HG03108 (cell line): Measurements from ENCODE around the gene MOV10L1.
"Not testable (repeated sequence)": the region's sequence is repeated elsewhere in the genome, so short reads cannot be mapped to it uniquely, and the experiment has no call there.

ENCODE experiments used
- ATAC-seq: cut with Tn5 transposase; IDR thresholded peaks from one replicate; pipeline ENCODE4 v1.9.1; 2021; ENCODE audit warnings: moderate library complexity; ENCODE audit not compliant: unreplicated experiment

Gene MOV10L1

GRCh38 chr22:50199829-50200460 is 110.1 kb downstream of the MOV10L1 start:
- ATAC-seq = no peak

GRCh38 chr22:50200461-50201190 is 110.8 kb downstream of the MOV10L1 start, which contains the start of gene SELENOO:
Gene SELENOO, plus strand, starts transcription at chr22:50201011. Its CDS starts 26 bp downstream, at chr22:50201037.
- ATAC-seq = peak; percentile 63

DNA sequence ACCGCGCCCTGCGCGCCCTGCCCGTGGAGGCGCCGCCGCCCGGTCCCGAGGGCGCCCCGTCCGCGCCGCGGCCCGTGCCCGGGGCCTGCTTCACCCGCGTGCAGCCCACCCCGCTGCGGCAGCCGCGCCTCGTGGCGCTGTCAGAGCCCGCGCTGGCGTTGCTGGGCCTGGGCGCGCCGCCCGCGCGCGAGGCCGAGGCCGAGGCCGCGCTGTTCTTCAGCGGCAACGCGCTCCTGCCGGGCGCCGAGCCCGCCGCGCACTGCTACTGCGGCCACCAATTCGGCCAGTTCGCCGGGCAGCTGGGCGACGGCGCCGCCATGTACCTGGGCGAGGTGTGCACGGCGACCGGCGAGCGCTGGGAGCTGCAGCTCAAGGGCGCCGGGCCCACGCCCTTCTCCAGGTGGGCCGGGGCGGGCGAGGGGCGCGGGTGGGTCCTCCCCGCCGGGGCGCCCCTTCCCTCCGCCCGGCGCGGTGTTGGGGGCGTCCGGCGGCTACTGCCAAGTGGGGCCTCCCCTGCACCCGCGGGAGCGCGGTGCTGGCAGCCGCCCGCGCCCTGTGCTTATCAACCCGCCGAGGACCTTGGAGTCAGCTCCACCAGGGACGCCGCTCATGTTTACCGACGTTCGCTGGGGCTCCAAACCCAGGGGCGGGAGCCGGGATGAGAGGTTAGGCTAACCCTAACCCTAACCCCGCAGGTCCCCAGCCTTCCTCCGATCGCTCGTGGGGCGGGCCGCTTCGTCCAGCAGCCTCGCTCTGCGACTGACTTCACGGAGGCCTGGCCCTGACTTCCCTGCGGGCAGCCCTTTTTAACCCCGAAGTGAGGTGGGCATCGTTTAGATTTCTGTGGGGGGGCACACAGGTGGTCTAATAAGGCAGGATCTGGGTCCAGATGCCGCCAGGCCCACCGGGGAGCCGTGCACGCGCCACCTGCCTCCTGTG is 111.7 kb downstream of the MOV10L1 start:
- peak; percentile 7 for ATAC-seq

DNA sequence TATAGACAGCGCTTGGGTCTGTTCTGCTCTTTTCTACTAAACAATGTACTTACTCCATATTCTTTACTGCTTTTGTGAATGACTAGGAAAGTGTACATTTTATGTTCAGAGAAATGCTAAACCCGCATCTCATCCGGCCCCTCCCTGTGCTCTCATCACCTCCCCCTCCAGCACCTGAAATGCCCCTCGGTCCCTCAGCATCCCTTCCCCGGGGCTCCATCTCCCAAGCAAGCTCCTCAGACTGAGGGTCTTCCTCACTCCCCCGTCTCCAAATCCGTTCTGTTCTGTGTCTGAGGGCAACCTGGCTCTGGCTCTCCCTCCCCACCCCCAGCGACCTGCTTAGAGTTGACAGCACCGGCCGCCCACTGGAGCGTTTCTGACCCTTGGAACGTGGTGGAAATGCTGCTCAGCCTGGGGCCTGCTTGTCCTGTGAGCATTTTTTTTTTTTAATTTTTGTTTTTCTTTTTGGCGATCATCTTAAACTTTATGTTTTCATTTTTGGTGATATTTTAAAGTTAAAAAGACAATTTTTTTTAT is 112.4 kb downstream of the MOV10L1 start:
- ATAC-seq = no peak

GRCh38 chr22:50203288-50203687 is 113.5 kb downstream of the MOV10L1 start:
- no peak for ATAC-seq

DNA sequence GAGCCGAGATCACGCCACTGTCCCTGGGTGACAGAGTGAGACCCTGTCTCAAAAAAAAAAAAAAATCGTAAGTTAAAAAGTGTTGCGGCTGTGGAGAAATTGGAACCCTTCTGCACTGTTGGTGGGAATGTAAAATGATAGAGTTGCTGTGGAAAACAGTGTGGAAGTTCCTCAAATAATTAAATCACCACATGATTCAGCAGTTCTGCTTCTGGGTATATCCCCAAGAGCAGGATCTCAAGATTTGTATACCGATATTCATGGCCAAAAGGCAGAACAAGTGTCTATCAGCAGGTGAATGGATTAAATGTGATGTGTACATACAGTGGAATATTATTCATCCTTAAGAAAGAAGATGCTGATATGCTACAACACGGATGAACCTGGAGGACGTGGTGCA is 114.8 kb downstream of the MOV10L1 start:
- ATAC-seq = no peak

- ATAC-seq = not testable (repeated sequence)
These were observed 115.2 kb downstream of the MOV10L1 start for GRCh38 chr22:50204998-50205397.

DNA sequence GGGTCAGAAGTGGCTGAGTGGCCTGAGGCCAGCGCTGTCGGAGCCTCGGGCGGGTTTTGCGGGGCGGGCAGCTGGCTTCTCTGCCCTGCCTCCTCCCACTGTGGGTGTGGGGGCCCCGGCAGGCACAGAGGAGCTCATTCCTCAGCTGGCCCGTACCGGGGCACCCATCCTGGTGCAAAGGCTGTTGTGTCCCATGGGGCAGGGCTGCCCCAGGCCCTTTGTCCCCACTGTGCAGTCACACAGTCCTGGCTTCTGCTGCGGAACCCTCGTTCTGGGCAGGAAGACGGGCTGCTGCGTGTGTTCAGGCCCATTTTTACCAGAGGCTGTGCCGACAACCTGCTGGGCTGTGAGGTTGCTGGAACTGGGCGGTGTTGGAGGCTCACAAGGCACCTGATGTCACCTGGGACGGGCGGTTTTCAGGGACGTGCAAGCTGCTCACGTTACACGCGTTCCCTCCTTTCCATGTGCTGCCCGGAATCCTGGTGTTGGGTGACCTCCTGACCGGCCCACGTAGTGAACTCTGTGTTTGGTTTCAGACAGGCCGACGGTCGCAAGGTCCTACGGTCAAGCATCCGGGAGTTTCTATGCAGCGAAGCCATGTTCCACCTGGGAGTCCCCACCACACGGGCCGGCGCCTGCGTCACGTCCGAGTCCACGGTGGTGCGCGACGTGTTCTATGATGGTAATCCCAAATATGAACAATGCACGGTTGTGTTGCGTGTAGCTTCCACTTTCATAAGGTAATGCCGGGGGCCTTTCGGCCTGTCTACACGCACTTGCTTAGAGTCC is 116.2 kb downstream of the MOV10L1 start:
- no peak for ATAC-seq

DNA sequence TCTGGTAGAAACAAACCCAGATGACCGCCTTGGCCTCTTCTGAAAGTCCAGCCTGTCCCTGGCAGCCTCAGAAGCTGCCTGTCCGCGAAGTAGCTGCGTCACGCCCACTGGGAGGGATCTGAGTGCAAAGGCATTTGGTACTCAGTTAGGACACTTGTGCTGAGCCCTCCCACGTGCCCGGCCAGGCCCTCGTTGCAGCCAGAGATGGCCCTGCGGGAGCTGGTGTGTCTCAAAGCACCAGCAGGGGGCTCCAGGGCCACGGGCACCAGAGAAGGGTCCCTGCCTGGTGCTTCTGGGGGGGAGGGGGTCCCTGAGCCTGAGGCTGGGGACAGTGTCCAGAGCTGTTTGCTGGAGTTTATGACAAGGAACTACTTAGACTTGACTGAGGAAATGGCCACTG is 116.8 kb downstream of the MOV10L1 start:
- no peak for ATAC-seq

- no peak for ATAC-seq
These were observed 117.8 kb downstream of the MOV10L1 start for GRCh38 chr22:50207383-50208140.

GRCh38 chr22:50208430-50208938 is 118.7 kb downstream of the MOV10L1 start:
- ATAC-seq = no peak

DNA sequence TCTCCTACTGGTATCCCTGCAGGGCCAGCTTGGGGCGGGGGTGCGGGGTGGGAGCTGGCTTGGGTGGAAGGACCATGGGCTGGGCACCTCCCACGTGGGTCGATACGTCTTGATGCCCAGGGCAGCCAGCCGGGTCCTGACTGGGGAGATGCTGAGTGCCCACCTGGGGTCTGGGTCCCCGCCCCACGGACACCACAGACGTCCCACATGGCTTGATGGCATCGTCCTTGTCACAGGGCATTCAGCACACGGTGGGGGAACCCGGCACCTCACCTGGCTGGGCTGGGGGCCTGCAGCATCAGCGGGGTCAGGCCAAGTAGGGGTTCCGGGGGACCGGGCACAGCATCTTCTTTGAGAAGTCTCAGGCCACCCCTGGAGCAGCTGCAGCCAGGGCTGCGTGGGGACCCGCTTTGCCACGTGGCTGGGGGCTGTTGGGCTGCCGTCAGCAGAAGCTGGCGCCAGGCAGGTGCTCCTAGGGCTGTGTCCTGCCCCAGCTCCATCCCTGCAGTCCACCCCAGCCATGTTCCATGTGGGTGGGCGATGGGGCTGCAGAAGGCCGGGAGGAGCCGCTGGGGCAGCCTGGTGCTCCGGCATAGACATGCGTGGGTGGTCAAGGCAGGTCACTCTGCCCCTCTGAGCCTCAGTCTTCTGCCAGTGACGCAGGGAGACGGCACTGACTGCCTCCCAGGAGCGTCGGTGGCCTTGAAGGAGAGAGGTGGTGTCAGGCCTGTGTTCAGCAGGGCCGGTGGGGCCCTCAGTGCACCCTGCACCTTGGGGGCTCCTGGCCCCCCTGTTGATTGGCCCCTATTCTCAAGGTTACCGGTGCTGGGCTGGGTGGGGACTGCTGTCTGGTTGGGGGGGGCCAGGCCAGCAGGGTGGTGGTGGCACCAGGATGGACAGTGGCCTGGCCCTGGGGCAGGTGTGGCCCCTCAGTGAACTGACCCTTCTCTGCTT is 119.4 kb downstream of the MOV10L1 start:
- ATAC-seq = no peak

GRCh38 chr22:50209893-50210292 is 120.1 kb downstream of the MOV10L1 start:
- no peak for ATAC-seq

DNA sequence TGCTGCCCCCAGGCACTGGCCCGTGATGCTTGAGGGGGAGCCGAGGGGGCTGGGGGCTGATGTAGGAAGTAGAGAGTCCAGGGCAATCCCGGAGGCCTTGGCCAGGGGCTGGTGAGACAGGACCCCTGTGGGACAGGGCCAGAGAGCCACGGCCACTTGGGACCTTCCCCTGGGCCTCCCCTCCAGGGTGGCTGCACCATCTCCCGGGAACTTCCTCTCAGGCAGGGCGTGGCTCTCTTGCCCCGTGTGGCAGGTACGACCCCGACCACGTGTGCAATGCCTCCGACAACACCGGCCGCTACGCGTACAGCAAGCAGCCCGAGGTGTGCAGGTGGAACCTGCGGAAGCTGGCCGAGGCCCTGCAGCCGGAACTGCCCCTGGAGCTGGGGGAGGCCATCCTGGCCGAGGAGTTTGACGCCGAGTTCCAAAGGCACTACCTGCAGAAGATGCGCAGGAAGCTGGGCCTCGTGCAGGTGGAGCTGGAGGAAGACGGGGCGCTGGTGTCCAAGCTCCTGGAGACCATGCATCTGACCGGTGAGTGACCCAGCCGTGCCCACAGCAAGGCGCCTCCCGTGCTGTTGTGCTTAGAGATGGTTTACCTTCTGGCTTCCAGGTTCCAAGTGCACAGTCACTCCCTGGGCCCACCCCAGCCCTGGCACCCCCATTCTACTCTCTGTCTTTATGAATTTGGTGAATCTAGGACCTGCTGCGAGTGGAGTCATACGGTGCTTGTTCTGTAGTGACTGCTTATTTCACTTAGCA is 120.8 kb downstream of the MOV10L1 start:
- no peak for ATAC-seq

DNA sequence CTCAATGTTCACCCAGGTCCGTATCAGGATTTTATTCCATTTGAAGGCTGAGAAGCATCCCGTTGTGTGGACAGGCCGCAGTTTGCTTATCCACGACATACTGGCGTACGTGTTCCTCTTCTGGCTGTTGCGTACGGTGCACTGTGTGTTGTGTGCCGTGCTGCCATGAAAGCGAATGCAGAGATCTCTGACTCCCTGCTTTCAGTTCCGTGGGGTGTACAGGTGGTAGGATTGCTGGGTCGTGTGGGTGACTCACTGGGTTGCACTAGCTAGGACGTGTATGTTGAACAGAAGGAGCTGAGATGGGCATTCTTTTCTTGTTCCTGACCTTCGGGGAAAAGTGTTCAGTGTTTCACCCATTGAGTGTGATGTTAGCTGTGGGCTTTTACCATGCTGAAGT is 121.3 kb downstream of the MOV10L1 start:
- no peak for ATAC-seq
